GM12891 (cell line): ENCODE data around the gene SNX12.

Experiments used
- PAX5 ChIP-seq: IDR thresholded peaks from 2 replicates; pipeline ENCODE4 v1.6.1; 2011; ENCODE audit warnings: low read length, moderate library complexity, mild to moderate bottlenecking; ENCODE audit not compliant: insufficient read depth, severe bottlenecking
- POLR2A ChIP-seq: IDR thresholded peaks from 2 replicates; pipeline ENCODE4 v1.6.1; 2011; ENCODE audit warnings: low read depth, low read length, control low read depth
- POLR2AphosphoS5 ChIP-seq: IDR thresholded peaks from 2 replicates; pipeline ENCODE4 v1.6.1; 2011; ENCODE audit warnings: low read depth, low read length, control low read depth
- POU2F2 ChIP-seq: IDR thresholded peaks from 2 replicates; pipeline ENCODE4 v1.6.1; 2011; ENCODE audit warnings: low read depth, mild to moderate bottlenecking, control low read depth, low read length, moderate library complexity
- SPI1 ChIP-seq: IDR thresholded peaks from 2 replicates; pipeline ENCODE4 v1.6.1; 2011; ENCODE audit warnings: low read depth, low read length, control low read depth
- TAF1 ChIP-seq: IDR thresholded peaks from 2 replicates; pipeline ENCODE4 v1.6.1; 2011; ENCODE audit warnings: low read depth, low read length, control low read depth

- TF ChIP-seq POLR2A: no peak
- no peak for TF ChIP-seq TAF1
- TF ChIP-seq POLR2AphosphoS5: no peak
- no peak for TF ChIP-seq POU2F2
- TF ChIP-seq SPI1: no peak
- TF ChIP-seq PAX5: no peak
Observed at GRCh38 chrX:71060127-71060526, 8.0 kb downstream of the SNX12 start.
